NCI-H2171 treated with DMSO at 0.1 percent for 48 hours (cell line): Measurements from ENCODE around the gene ARHGEF7.

Source experiments
- DNase-seq: peaks from one replicate; lab custom pipeline; 2025; lab: John Stamatoyannopoulos, UW

Gene ARHGEF7

DNA sequence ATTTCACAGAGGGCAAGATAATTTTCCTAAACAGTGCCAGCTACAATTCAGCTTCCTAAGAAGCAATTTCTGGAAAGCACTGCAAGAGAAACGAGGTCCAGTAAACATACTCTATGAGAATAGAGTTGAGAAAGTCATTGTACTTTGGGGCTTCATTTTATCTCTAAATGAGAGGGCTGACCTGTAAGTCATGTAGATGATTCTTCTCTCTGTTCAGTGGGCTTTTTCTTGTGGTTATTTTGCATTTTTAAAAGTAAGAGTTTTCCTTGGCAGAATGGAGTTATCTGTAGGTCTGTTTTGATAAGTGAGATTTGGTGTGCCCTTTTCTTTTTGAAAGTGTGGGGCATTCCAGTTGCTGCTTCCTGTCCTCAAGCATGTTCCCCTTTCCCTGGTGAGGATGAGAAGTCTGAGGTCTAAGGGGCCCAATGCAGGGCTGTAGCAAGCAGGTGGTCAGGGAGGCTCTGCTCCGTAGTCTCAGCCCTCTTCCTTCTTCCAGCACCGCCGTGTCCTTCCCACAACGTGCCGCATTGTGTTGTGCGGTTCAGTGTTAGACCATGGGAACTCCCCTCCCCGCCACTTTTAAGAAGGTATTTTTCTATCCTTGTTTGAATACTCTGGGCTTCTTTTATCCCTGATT, 86.3 kb downstream of the ARHGEF7 start:
- no peak for DNase-seq

DNA sequence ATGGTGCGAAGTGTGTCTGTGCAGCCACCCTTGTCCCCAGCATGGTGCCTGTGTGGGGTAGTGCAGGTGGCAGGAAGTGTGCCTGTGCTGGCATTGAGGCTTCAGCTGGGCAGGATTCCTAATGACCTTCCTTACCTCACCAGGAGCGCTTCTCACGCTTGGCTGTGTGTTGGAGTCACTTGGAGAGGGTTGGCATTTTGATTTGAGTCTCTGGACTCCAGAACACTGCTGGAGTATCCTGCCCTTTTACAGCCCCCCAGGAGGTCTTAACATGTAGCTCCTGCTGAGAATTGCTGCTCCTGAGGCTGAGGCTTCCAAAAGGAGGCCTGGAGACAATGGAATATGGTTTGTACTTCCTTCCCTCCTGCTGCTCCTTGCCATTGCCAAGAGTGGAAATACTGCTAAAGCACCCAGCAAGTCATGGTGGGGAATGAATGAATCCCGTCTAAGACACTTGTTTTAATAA, 87.1 kb downstream of the ARHGEF7 start:
- no peak for DNase-seq

DNA sequence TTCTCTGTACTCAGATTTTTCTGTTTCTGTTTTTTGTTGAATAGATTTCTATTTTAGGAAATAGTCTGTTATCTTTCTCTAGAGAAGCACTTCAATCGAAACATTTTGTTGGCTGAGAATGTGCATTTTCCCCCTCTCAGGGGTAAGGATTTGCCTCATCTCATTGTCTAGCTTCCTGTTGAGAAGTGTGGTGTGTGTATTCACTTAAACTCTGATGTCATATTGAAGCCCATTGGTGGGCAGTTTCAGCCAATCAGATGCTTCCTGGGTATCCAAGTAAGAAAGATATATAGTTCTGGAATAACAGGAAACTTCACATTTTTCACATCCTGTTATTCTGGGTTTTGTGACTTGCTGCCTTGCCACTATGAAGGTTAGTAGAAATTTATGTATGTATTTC, 87.6 kb downstream of the ARHGEF7 start:
- DNase-seq, result no peak

DNA sequence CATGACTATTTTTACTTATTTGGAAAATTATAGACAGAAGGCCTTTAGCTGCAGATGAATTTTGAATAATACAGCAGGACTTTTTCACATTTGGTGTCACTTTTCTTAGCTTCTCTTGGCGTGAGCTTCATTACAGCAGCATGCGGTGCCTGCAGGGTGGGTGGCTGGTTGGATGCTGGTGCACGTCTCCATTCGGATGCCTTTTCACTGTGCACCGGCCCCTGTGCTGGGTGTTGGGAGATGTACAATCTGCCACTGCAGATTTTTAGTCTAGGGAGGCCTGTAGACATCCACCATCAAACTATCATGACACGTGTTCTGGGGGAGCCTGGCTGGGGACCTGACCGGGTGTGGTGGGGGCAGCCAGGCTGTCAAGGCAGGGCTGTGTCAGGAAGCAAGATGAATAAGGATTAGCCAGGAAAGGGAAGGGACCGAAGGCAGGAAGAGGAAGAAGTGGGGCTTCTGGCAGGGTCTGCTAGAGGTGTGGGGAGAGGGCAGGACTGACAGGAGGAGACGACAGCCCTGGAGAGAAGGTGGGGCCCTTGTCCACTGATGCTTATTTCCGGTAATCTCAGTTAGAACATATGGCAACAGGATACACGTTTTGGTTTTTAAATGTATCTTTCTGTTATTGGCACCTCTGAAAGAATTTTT, 88.8 kb downstream of the ARHGEF7 start:
- no peak for DNase-seq

DNA sequence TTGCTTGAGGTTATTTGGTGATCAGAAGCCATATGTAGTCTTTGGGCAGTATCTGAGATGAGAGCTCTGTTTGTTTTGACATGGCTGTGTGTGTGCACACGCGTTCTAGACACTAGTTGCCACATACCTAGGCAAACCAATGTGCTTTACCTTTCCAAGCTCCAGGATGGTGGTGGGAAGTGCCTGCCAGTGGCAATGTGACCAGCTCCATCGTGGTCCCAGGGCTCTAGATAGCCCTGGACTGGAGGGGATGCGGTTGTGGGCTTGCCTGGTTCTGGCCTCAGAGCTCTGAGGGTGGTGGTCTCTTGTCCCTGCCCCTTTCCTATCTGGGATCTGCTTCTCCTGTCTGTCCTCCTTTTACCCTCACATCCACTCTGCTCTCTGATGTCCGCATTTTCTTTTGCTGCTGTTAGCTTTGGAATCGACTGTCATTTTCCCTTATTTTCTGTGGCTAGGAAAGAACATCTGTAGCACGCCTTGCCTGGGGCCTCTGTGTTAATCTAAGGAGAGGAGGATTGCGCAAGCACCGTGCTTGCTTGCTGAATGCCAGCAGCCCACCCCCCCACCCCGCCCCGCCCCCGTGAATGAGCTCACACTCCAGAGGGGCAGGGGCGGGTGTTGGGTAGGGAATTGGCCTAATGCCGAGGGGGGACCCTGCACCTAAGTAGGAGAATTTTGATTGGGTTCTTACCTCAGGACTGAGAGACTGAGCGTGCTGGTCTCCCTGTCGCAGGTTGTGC, 89.5 kb downstream of the ARHGEF7 start:
- peak; percentile 63 for DNase-seq

DNA sequence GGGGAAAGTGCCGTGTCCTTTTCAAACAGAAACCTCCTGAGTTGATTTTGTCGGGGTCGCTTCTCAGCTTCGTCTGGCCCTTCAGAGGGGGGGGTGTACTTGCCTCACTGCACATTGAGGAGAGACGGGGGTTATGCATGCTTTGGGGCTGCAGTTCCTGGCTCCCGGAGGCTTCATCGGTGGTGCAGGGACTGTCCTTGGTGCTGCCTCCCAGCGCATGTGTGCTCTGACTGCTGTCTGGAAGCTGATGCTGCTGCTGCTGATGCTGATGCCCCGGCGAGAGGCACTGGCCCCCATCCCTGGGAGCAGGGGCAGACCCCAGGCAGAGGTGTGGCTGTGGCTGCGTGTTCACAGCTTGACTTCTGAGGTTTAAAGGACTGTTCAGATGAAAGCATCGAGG, 91.0 kb downstream of the ARHGEF7 start:
- DNase-seq, result no peak

DNA sequence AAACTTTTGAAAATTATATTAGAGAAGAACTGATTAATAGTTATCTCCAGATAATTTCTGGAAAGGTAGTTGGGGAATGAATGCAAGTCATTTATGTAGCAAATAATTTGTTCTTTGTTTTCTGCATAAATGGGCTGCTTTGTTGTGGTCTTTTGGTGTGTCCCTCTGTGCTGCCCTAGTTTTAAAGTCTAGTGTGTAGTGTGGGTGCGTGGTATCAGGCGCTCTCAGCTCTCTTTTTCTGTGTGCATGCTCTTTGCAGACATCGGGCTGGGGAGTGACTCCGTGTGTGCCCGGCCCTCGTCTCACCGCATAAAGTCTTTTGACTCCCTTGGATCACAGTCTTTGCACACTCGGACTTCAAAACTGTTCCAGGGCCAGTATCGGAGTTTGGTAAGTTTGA, 94.5 kb downstream of the ARHGEF7 start:
- DNase-seq, result no peak

DNA sequence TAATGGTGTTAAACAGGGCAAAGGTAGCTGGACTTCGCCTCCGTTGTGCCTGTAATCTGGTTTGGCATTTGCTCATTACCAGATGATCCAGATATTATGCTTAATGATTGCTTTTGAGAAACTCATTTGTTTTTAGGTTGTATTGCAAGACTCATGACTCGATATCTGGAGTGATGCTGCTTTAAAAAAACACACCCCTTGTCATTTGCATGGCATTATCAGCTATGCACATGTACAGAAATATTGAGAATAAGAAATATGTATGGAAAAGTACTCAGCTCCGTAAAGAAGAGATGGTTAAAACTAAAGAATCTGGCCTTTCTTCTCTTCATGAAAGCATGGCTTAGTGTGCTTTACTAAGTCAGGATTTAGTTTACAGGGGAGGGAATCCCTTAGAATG, 95.0 kb downstream of the ARHGEF7 start:
- DNase-seq, result no peak

DNA sequence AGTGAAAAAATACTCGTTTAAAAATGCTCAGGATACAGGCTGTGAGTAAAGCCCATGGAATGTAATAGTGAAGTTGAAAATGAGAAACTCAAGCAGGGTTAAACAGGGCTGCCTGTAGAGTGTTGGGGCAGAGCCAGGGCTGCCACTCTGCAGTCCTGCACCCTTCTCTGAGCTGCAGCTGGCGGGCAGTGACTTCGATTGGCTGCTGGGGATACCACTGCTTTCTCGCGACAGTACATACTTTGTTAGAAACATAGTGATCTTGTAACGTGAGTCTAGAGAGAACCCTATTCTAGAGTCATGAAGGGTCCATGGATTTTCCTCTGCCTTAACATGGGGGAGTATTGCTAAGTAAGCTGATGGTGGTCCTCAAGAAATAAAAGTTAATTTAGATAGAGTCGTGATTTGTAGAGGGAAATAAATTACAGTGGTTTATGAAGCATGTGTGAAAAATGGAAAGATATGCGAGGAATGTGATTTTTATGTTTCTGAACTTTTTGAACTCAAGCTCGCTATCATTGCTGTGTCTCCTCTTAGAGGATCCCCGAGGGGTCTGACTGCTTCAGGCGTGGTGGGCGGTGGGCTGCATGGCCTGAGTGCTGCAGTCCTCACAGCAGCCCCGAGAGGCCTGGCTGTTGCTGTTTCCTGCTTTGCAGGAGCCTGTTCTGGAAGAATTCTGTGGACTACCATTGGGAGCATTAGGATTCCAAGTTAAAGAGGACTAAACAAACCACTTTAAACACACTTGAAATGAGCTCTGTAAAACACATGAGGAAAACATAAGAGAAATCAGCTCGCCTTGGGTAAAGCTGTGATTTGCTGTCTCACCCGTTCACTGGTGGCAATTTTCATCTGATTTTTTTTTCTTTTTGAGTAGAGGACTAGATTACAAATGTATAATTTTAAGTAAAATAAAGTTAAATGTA, 95.7 kb downstream of the ARHGEF7 start:
- no peak for DNase-seq

DNA sequence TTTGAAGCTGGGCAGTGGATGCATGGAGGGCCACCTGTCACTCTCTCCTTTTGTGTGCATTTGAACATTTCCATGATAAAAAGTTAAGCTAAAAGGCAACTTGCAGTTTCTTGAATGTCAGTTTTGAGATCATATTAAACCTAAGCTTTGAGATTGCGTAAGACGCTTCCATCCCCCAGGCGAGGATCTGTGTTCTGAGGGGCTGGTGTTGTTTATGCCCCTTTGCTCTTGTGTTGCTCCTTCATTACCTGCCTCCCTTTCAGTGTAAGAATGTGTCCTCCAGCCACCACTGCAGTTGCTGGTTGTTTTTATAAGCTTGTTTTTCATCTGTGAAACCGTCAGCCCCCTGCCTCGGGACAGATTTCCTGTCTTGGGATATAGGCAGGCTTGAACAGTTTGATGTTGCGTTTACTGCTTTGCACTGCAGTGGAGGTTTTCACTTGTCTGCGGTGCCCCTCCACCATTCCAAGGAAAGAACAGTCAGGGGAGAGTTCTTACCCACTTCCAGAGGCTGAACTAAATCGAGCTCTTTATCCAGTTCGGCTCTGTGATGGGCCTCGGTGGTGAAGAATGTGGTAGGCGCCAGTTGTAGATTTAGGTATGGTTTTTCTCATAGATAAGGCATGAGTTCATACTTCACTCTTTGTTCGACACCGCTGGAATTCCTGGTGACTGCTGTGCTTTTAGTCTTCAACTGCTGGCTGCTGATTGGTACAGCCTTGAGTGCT, 96.8 kb downstream of the ARHGEF7 start:
- no peak for DNase-seq

DNA sequence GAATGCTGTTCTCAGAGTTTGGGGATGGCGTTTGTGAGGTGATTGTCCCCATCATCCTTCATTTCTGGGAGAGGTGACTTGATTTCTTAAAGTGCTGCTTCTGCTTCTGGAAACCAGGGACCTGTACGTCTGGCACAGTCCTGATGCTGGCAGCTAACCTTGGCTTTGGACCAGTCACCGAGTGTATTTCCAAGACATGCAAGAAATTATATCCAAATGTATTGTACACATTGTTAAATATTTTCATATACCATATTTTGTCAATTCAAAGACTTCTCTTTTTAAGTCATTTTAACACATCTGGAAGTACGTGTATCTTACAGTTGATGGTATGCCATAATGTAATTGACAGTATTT, 97.4 kb downstream of the ARHGEF7 start:
- no peak for DNase-seq

DNA sequence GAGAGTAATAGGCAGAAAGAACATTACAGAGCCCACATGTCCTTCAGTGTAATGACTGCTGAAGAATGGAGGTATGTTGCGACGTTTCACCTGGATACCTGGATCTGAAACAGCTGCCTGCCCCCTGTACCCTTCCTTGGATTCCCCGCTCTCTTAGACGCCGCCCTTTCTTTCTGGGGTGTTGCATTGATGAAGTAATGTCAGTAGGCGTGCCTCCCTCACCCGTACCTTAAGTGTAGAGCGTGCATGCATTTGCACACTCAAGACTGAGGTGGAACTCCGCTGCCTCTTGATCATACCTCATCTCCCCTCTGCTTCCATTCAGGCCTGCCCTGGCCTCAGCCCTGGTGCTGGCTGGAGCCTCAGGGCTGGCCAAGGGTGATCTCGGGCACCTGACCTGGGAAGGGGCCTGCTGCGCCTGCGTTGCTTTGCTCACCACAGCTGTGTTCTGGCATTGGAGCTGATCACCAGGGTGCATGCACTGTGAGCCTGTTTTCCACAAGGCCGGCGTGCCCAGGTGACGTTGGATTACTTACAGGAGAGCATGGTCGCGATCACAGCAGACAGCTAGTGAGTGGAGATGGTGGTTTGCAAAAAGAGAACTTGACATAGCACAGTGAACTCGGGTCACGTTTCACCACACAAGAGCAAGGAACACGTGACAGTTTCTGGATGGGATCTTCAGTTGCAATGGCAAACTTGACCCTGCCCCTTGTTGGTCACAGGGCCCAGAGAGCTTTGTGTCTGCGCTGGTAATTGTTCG, 99.0 kb downstream of the ARHGEF7 start:
- DNase-seq, result peak; percentile 3

DNA sequence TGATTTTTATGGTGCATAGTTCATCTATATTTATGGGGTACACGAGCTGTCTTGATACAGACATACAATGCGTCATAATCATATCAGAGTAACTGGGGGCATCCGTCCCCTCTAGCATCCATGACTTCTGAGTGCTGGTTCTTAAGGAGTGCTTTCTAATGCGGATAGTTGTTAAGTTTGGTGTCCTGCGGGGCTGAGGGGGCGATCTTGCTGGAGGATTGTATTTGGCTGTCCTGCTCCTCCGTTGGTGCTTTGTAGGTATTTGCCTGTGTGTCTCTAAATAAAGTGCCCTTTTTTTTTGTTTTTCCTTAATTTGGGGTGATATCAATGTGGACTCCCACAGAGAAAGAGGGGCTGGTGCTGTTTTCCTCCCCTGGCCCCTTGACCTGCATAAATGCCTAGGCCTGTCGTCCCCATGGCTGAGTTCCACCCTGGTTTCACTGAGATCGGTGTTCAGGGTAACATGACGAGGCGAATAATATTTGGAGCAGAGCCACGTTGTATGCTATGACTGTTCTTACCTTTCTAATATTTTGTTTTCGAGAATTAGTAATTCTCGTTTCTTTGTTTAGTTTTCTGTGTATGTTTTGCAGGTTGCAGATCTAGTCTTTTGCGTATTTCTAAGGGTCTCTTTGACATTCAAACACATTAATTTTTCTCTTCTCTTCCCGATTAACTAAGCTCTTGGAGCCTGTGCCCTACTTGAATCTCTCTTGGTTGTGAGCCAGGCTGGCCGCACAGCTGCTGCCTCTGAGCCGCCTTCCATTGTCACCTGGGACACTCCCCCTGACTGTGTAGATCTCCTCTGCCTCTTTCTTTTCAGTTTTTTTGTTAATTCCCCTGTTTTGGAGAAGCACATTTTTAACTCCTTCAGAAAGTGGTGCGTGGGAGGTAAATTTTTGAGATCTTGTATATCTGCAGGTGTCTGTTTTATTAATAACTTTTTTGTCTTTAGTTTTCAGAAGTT, 100.3 kb downstream of the ARHGEF7 start:
- peak; percentile 71 for DNase-seq

DNA sequence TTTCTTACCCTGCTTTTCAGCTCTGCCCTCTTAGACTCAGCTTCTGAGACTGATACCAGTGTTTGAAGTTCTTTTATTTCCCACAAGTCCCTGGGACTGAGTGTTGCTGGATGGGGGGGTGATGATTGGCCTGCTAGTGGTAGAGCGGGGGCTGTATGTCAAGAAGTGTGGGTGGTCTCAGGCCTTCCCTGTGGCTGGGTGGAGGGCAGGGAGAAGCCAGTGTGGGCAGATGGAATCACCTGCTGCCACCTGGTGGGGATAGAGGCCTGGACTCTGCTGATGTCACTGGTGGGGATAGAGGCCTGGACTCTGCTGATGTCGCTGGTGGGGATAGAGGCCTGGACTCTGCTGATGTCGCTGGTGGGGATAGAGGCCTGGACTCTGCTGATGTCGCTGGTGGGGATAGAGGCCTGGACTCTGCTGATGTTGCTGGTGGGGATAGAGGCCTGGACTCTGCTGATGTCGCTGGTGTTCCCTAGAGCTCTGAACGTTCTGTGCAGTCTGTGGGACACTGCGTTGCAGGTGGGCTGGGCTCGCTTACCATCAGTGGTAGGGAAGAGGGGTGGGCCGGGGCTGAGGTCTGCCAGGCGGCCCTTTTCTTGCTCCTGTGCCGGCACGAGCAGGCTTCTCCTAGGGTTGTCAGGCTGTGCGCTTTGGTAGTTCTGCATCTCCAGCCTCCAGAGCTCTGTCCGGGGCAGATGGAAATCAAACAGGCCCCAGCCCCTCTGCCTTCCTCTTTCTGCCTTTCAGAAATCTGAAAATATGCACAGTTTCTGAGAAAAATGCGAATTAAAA, 101.3 kb downstream of the ARHGEF7 start:
- DNase-seq, result peak; percentile 53

DNA sequence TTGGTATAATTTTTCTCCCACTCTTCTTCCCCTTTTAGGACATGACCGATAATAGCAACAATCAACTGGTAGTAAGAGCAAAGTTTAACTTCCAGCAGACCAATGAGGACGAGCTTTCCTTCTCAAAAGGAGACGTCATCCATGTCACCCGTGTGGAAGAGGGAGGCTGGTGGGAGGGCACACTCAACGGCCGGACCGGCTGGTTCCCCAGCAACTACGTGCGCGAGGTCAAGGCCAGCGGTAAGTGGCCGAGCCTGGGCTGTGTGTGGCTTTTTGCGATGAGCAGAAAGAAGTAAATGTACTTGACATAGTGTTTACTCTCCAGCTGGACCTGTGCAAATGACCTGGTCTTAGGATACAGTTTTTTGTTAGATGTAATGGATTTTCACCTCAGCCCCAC, 102.5 kb downstream of the ARHGEF7 start:
- DNase-seq, result no peak

DNA sequence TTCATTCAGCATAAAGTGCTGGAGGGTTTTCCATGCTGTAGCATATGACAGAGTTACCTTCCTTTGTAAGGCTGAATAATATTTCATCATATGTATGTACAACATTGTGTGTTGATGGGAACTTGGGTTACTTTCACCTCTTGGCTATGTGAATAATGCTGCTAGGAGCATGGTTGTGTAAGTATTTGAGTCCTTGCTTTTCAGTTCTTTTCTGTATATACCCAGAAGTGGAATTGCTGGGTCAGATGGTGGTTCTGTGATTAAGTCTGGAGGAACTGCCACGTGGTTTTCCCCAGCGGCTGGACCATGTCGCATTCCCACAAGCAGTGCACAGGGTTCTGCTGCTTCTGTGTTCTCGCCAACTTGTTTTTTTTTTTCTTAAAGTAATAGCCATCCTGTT, 104.2 kb downstream of the ARHGEF7 start:
- no peak for DNase-seq

DNA sequence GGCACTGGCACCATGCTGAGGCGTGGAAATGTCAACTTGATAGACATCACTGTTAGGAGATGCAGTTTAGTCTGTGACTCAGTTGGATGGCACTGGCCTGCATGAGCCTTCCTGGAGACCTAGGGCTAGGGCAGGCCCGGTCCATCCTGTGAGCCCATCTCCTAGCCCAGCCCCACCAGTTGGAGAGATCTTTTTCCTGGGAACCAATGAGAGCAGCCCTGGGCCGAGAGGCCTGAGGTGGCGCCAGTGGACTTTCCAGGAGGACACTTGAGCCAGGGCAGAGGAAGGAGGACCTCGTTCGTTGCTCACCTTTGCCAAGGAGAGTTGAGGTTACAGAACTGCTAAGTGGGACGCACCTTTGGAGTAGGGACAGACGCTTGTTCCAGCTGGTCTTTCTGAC, 104.8 kb downstream of the ARHGEF7 start:
- DNase-seq, result no peak

DNA sequence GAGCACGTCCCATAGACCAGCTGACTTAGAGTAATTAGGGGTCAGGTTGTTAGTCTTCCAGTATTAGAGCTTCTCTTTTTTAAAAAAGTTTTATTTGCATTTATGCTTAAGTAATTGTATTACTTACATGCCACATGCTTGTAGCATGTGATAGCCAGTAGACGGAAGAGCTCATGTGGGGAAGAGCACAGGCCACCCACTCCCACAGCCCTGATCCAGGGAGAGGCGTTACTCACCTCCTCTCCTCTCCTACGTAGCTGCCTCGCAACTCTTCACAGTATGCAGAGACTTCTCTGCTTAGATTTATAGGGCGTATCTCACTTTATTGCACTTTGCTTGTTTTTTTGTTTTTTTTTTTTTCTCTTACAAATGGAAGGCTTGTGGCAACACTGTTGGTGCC, 110.1 kb downstream of the ARHGEF7 start:
- no peak for DNase-seq
